HL-60 (cell line): ENCODE results near the gene DDX28.
"Not testable (repeated sequence)": the region's sequence is repeated elsewhere in the genome, so short reads cannot be mapped to it uniquely, and the experiment has no call there.

Experiments used
- CTCF ChIP-seq: IDR thresholded peaks from one replicate; pipeline ENCODE4 v1.5.1; 2011; ENCODE audit warnings: low read length, control low read depth, inconsistent platforms; ENCODE audit not compliant: insufficient read depth
- GABPA ChIP-seq: IDR thresholded peaks from 2 replicates; pipeline ENCODE4 v1.6.1; 2012; ENCODE audit warnings: low read depth
- POLR2AphosphoS5 ChIP-seq: IDR thresholded peaks from 2 replicates; pipeline ENCODE4 v1.6.1; 2012; ENCODE audit warnings: low read depth

GRCh38 chr16:67998231-67998778 lies 24.7 kb downstream of the DDX28 start:
- not testable (repeated sequence) for TF ChIP-seq CTCF, GABPA, POLR2AphosphoS5
